Aorta (tissue), 5 donors: Measurements from ENCODE around the gene NDUFA6. TPM values are rescaled to one million over a fixed set of nuclear protein-coding genes. Genes with fewer than 3 reads are reported as not detected.

Experiments used
- ATAC-seq: fragments of 200-7000 bp; cut with Tn5 transposase; one replicate; pipeline ENCODE4 v1.9.1; 2022; ENCODE audit warnings: moderate library complexity; ENCODE audit not compliant: low FRiP score
- DNase-seq, 2 donors: peaks; one replicate each; pipeline ENCODE4 v3.0.0-alpha.2; 2020
- H3K27ac ChIP-seq, 2 donors: one replicate each; pipeline ENCODE4 v1.5.1; 2013; ENCODE audit warnings: low read length in 2 of 2, mild to moderate bottlenecking in 2 of 2, moderate library complexity in 2 of 2, control low read depth in 1 of 2, inconsistent platforms in 1 of 2, low read depth in 1 of 2
- H3K27me3 ChIP-seq, 2 donors: one replicate each; pipeline ENCODE4 v1.6.1; 2013; ENCODE audit warnings: control low read depth in 1 of 2, low read length in 1 of 2, mild to moderate bottlenecking in 1 of 2, moderate library complexity in 1 of 2; ENCODE audit not compliant: insufficient read depth in 2 of 2, control insufficient read depth in 1 of 2
- H3K36me3 ChIP-seq, 2 donors: one replicate each; pipeline ENCODE4 v1.6.1; 2013; ENCODE audit warnings: control low read depth in 1 of 2, low read length in 1 of 2, mild to moderate bottlenecking in 1 of 2; ENCODE audit not compliant: insufficient read depth in 2 of 2, control insufficient read depth in 1 of 2
- H3K4me1 ChIP-seq, 2 donors: one replicate each; pipeline ENCODE4 v1.6.1; 2013; ENCODE audit warnings: low read length in 2 of 2, control low read depth in 1 of 2, mild to moderate bottlenecking in 1 of 2, moderate library complexity in 1 of 2; ENCODE audit not compliant: insufficient read depth in 2 of 2, control insufficient read depth in 1 of 2
- H3K4me3 ChIP-seq, 2 donors: one replicate each; pipeline ENCODE4 v1.5.1; 2013; ENCODE audit warnings: low read length in 2 of 2, control low read depth in 1 of 2, mild to moderate bottlenecking in 1 of 2
- H3K9me3 ChIP-seq: one replicate; pipeline ENCODE4 v1.6.1; 2013; ENCODE audit warnings: mild to moderate bottlenecking, low read length; ENCODE audit not compliant: control insufficient read depth
- WGBS, 2 donors: extraction: QIAGEN DNeasy Blood & Tissue Kit; methylation state at CpG; one replicate each; pipeline ENCODE4 v1.1.7; 2013; 5-methylcytosine and 5-hydroxymethylcytosine counted together
- intact Hi-C, 2 donors: fragments of 100-400 bp; cut with DNase I; formaldehyde crosslinking; loops; one replicate each; pipeline versions ENCODE4 v1.14.2 to v1.15.0; 2022
- polyA plus RNA-seq, 2 donors: library from polyadenylated mRNA; stranded (reverse); fragments of 200-250 nt; gene quantifications; one replicate each; pipeline ENCODE4 v1.2.3, GENCODE V29; 2013
- total RNA-seq, 2 donors: library from RNA; stranded (reverse); fragmentation: NEBNext Ultra II Directional; extraction: Animal tissue kit (Norgen Biotek cat#: 25700); gene quantifications; one replicate each; pipeline ENCODE4 v1.2.1, GENCODE V29; 2021
- donor health status: healthy with polysubstance abuse.
- donor health status: Bipolar disorder and iron deficiency.
- donor health status: DM: no; HTN: no; CAD: no.
- donor health status: DM: no; HTN: no; CAD: no.
- donor health status: DM: yes; HTN: yes; CAD: no.

The NDUFA6 gene
- total and polyA plus RNA-seq, 4 donors, result 30.6 to 81.5 (median 53.2) TPM

GRCh38 chr22:42061041-42061440 is 29.5 kb downstream of the NDUFA6 start:
- no peak for DNase-seq
- Histone ChIP-seq H3K27me3 (no peaks in the 10 kb centered on the region), H3K27ac (no peak overlapping the region), H3K4me3 (no peak overlapping the region), H3K36me3 (peaks cover 0 to 4% of the 10 kb centered on the region in 2 donors), H3K9me3 (no peaks in the 10 kb centered on the region), H3K4me1 (no peaks in the 10 kb centered on the region)
- ATAC-seq, result peak; percentile 7
- WGBS, 2 donors, result 96% methylated on average over 7 of the region's 7 CpGs
- intact Hi-C loops, result no loop called here

- WGBS, 2 donors, result 94 to 96% methylated on average over 5 of the region's 5 CpGs
- H3K27me3 ChIP-seq, result no peaks in the 10 kb centered on the region
- peaks cover 0 to 4% of the 10 kb centered on the region in 2 donors for H3K36me3 ChIP-seq
- H3K27ac ChIP-seq, result no peak overlapping the region
- DNase-seq, result no peak
- no peaks in the 10 kb centered on the region for H3K4me1 ChIP-seq
- intact Hi-C loops, result no loop called here
- H3K4me3 ChIP-seq, result no peak overlapping the region
- no peak for ATAC-seq
- H3K9me3 ChIP-seq, result no peaks in the 10 kb centered on the region
Measured at GRCh38 chr22:42060489-42060888, 30.1 kb downstream of the NDUFA6 start.

GRCh38 chr22:42056757-42057511 is 33.6 kb downstream of the NDUFA6 start:
- Histone ChIP-seq H3K9me3 (no peaks in the 10 kb centered on the region), H3K36me3 (peaks cover 0 to 2% of the 10 kb centered on the region in 2 donors), H3K4me3 (no peak overlapping the region), H3K27me3 (no peaks in the 10 kb centered on the region), H3K27ac (no peak overlapping the region), H3K4me1 (no peaks in the 10 kb centered on the region)
- intact Hi-C loops, result no loop called here
- no peak for DNase-seq
- 92 to 95% methylated on average over 1 of the region's 1 CpG for WGBS, 2 donors
- ATAC-seq, result no peak

DNA sequence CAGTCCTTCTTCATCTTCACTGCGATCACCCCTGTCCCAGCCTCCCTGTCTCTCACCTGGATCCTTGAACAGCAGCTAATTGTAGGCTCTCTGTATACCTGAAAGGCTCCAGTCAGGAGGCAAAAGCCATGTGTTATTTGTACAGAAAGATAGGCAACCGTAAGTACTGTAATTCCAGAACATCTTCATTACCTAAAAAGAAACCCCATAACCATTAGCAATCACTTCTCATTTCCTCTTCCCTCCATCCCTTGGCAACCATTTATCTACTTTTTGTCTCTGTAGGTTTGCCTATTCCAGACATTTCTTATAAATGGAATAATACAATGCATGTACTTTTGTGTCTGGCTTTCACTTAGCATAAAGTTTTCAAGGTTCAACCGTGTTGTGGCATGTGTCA is 37.8 kb downstream of the NDUFA6 start:
- Histone ChIP-seq H3K4me3 (no peak overlapping the region), H3K36me3 (no peaks in the 10 kb centered on the region), H3K27ac (no peak overlapping the region), H3K4me1 (no peaks in the 10 kb centered on the region), H3K9me3 (no peaks in the 10 kb centered on the region), H3K27me3 (no peaks in the 10 kb centered on the region)
- ATAC-seq (no peak), DNase-seq (no peak)
- intact Hi-C loops, result no loop called here
- WGBS, 2 donors, result 84 to 85% methylated on average over 3 of the region's 3 CpGs

DNA sequence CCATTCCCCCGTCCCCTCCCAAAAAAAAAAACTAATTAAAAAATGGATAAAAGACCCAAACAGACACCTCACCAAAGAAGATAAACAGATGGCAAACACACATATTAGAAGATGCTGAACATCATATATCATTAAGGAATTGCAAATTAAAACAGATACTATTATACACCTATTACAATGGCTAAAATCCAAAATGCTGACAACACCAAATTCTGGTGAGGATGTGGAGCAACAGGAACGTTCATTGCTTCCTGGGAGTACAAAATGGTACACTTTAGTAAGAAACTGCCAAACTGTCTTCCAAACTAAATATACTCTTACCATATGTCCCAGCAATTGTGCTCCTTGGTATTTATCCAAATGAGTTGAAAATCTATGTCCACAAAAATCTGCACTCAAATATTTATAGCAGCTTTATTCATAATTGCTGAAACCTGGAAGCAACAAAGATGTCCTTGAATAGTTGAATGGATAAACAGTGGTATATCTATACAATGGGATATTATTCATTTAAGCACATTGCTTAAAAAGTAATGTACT is 39.9 kb downstream of the NDUFA6 start:
- 57 to 75% methylated on average over 2 of the region's 2 CpGs for WGBS, 2 donors
- DNase-seq (no peak), ATAC-seq (no peak)
- H3K36me3 ChIP-seq, result no peaks in the 10 kb centered on the region
- H3K4me1 ChIP-seq, result no peaks in the 10 kb centered on the region
- H3K27me3 ChIP-seq, result no peaks in the 10 kb centered on the region
- H3K9me3 ChIP-seq, result no peaks in the 10 kb centered on the region
- intact Hi-C loops, result no loop called here
- H3K27ac ChIP-seq, result no peak overlapping the region
- H3K4me3 ChIP-seq, result no peak overlapping the region

- Histone ChIP-seq H3K27ac (no peak overlapping the region), H3K4me1 (no peaks in the 10 kb centered on the region), H3K36me3 (no peaks in the 10 kb centered on the region), H3K9me3 (peaks cover 1% of the 10 kb centered on the region), H3K4me3 (no peak overlapping the region), H3K27me3 (no peaks in the 10 kb centered on the region)
- ATAC-seq (no peak), DNase-seq (no peak)
- intact Hi-C loops, result no loop called here
Measured at GRCh38 chr22:42041784-42042183, 48.8 kb downstream of the NDUFA6 start.

GRCh38 chr22:42039271-42039670 is 51.3 kb downstream of the NDUFA6 start:
- Histone ChIP-seq H3K27me3 (no peaks in the 10 kb centered on the region), H3K9me3 (peaks cover 1% of the 10 kb centered on the region), H3K36me3 (no peaks in the 10 kb centered on the region), H3K4me1 (no peaks in the 10 kb centered on the region), H3K27ac (no peak overlapping the region), H3K4me3 (no peak overlapping the region)
- ATAC-seq, result no peak
- no peak for DNase-seq
- WGBS, 2 donors, result 88 to 93% methylated on average over 5 of the region's 5 CpGs
- intact Hi-C loops, result no loop called here
